ENCODE data around the gene DNAH7. TPM values are rescaled to one million over a fixed set of nuclear protein-coding genes. Genes with fewer than 3 reads are reported as not detected.
A peak's percentile ranks its signal among the peaks of the same experiment; 100 is the strongest.

DNAH7 gene
- total and polyA plus RNA-seq, 2 donors (not counting 1 experiment from before 2014, with no cell fraction given) = 0.37 to 0.99 TPM

DNA sequence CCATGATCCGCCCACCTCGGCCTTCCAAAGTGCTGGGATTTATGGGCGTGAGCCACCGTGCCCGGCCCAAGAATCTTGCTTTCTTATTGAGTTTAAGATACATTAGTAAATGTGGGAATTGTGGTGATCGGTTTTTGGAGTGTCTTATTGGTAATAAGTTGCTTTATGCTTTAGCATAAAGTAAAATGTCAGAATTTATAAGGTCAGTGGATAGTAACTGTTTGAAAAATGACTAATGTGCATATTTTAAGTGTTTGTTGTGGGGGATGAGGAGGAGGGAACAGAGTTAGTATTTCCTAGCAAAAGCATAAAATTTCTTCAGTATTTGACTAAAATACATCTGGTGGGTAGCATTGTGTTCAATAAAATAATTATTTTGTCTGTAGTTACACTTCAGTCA is 334.2 kb downstream of the DNAH7 start:
- no peak for DNase-seq (ENCODE audit: low read depth in 2 of 2)
- TF ChIP-seq CTCF (conservative IDR thresholded peaks at IDR 0.05 in 1 of 2, IDR thresholded peaks at IDR 0.05 in 1 of 2; ENCODE audit: low read depth in 1 of 2, low read length in 2 of 2) (no peak), EZH2 (IDR thresholded peaks at IDR 0.05; ENCODE audit: low read length, missing control alignments) (no peak)
- peaks cover 2% of the 10 kb centered on the region for H3K36me3 ChIP-seq (ENCODE audit: control insufficient read depth, insufficient read depth, low read length)

GRCh38 chr2:195733831-195734230 is 334.8 kb downstream of the DNAH7 start:
- DNase-seq (ENCODE audit: low read depth in 2 of 2) = no peak
- H3K4me3 ChIP-seq (replicated peaks in 1 of 4; ENCODE audit: control extremely low read depth in 1 of 4, insufficient read depth in 1 of 4, low read depth in 3 of 4, low read length in 4 of 4) = no peak overlapping the region

More for the DNA sequence above, 334.2 kb downstream of the DNAH7 start:
- H3K4me1 ChIP-seq (ENCODE audit: control insufficient read depth, extremely low read depth, insufficient read depth, low read length) = no peaks in the 10 kb centered on the region
- H3K27me3 ChIP-seq (ENCODE audit: control insufficient read depth, insufficient read depth, low read length) = no peaks in the 10 kb centered on the region
- H3K27ac ChIP-seq (ENCODE audit: insufficient read depth, low read length) = no peak overlapping the region
- H3K4me2 ChIP-seq (ENCODE audit: extremely low read depth, insufficient read depth, low read length) = peak overlapping the region; percentile 9
- H3K79me2 ChIP-seq (ENCODE audit: control insufficient read depth, insufficient read depth, low read length) = no peaks in the 10 kb centered on the region
- H3K4me3 ChIP-seq (replicated peaks in 1 of 4; ENCODE audit: control extremely low read depth in 1 of 4, insufficient read depth in 1 of 4, low read depth in 3 of 4, low read length in 4 of 4) = no peak overlapping the region
- no peak overlapping the region for H3K9ac ChIP-seq (ENCODE audit: insufficient read depth, low read length)
- H2AFZ ChIP-seq (ENCODE audit: low read length) = no peak overlapping the region
- H3K9me3 ChIP-seq (ENCODE audit: control insufficient read depth, insufficient read depth, low read depth, low read length) = no peaks in the 10 kb centered on the region
- H4K20me1 ChIP-seq (ENCODE audit: control insufficient read depth, extremely low read depth, insufficient read depth, low read length) = no peaks in the 10 kb centered on the region

DNA sequence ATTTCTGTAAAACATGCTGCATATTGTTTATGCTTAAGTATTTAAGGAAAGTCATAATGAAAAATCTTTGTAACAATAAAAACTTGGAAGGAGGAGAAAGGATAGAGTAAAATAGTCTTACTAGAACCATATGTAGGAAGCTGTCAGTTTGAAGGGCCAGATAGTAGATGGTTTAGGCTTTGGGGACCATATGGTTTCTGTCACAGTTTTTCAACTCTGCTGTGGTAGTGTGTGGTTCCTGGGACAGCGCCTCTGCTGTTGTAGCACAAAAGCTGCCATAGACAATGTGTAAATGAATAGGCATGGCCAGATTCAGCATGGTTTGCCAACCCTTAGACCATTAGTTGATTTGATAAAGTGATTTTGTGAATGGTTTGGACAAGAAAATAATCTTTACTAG is 336.1 kb downstream of the DNAH7 start:
- Histone ChIP-seq H4K20me1 (ENCODE audit: control insufficient read depth, extremely low read depth, insufficient read depth, low read length) (no peaks in the 10 kb centered on the region), H3K4me3 (replicated peaks in 1 of 4; ENCODE audit: control extremely low read depth in 1 of 4, insufficient read depth in 1 of 4, low read depth in 3 of 4, low read length in 4 of 4) (no peak overlapping the region), H3K36me3 (ENCODE audit: control insufficient read depth, insufficient read depth, low read length) (peaks cover 4% of the 10 kb centered on the region), H3K4me1 (ENCODE audit: control insufficient read depth, extremely low read depth, insufficient read depth, low read length) (no peaks in the 10 kb centered on the region), H2AFZ (ENCODE audit: low read length) (no peak overlapping the region), H3K27ac (ENCODE audit: insufficient read depth, low read length) (no peak overlapping the region), H3K9me3 (ENCODE audit: control insufficient read depth, insufficient read depth, low read depth, low read length) (no peaks in the 10 kb centered on the region), H3K79me2 (ENCODE audit: control insufficient read depth, insufficient read depth, low read length) (no peaks in the 10 kb centered on the region), H3K4me2 (ENCODE audit: extremely low read depth, insufficient read depth, low read length) (no peak overlapping the region), H3K27me3 (ENCODE audit: control insufficient read depth, insufficient read depth, low read length) (no peaks in the 10 kb centered on the region), H3K9ac (ENCODE audit: insufficient read depth, low read length) (no peak overlapping the region)
- peak in 1 of 2 donors; percentile 78 for DNase-seq (ENCODE audit: low read depth in 2 of 2)
- no peak for TF ChIP-seq EZH2 (IDR thresholded peaks at IDR 0.05; ENCODE audit: low read length, missing control alignments)
- TF ChIP-seq CTCF (conservative IDR thresholded peaks at IDR 0.05 in 1 of 2, IDR thresholded peaks at IDR 0.05 in 1 of 2; ENCODE audit: low read depth in 1 of 2, low read length in 2 of 2) = peak in 1 of 2 donors; percentile 13

More at GRCh38 chr2:195733831-195734230, 334.8 kb downstream of the DNAH7 start:
- H3K27ac ChIP-seq (ENCODE audit: insufficient read depth, low read length) = no peak overlapping the region
- H3K4me2 ChIP-seq (ENCODE audit: extremely low read depth, insufficient read depth, low read length) = no peak overlapping the region
- no peaks in the 10 kb centered on the region for H3K4me1 ChIP-seq (ENCODE audit: control insufficient read depth, extremely low read depth, insufficient read depth, low read length)
- H3K79me2 ChIP-seq (ENCODE audit: control insufficient read depth, insufficient read depth, low read length) = no peaks in the 10 kb centered on the region
- H2AFZ ChIP-seq (ENCODE audit: low read length) = no peak overlapping the region
- TF ChIP-seq EZH2 (IDR thresholded peaks at IDR 0.05; ENCODE audit: low read length, missing control alignments) (no peak), CTCF (conservative IDR thresholded peaks at IDR 0.05 in 1 of 2, IDR thresholded peaks at IDR 0.05 in 1 of 2; ENCODE audit: low read depth in 1 of 2, low read length in 2 of 2) (no peak)
- H3K9ac ChIP-seq (ENCODE audit: insufficient read depth, low read length) = no peak overlapping the region
- no peaks in the 10 kb centered on the region for H3K9me3 ChIP-seq (ENCODE audit: control insufficient read depth, insufficient read depth, low read depth, low read length)
- H3K36me3 ChIP-seq (ENCODE audit: control insufficient read depth, insufficient read depth, low read length) = peaks cover 4% of the 10 kb centered on the region
- no peaks in the 10 kb centered on the region for H3K27me3 ChIP-seq (ENCODE audit: control insufficient read depth, insufficient read depth, low read length)
- no peaks in the 10 kb centered on the region for H4K20me1 ChIP-seq (ENCODE audit: control insufficient read depth, extremely low read depth, insufficient read depth, low read length)

All from fibroblast of lung (primary cell).